Nephron progenitor cell (in vitro differentiated cells): Measurements from ENCODE around the gene ASTN2.
"Not testable (repeated sequence)": the region's sequence is repeated elsewhere in the genome, so short reads cannot be mapped to it uniquely, and the experiment has no call there.

ENCODE experiments used
- DNase-seq: peaks from one replicate; pipeline ENCODE4 v3.0.0; 2021
- H3K27ac Mint-ChIP-seq: 2 replicates; pipeline ENCODE4 v1.8.0; 2021; ENCODE audit warnings: mild to moderate bottlenecking, moderate library complexity, mixed read lengths
- H3K27me3 Mint-ChIP-seq: 2 replicates; pipeline ENCODE4 v1.8.0; 2021; ENCODE audit warnings: mild to moderate bottlenecking, low read depth, mixed read lengths; ENCODE audit not compliant: poor library complexity
- H3K36me3 Mint-ChIP-seq: 2 replicates; pipeline ENCODE4 v1.8.0; 2021; ENCODE audit warnings: low read depth, mixed read lengths
- H3K4me1 Mint-ChIP-seq: 2 replicates; pipeline ENCODE4 v1.8.0; 2021; ENCODE audit warnings: mixed read lengths
- H3K4me3 Mint-ChIP-seq: 2 replicates; pipeline ENCODE4 v1.8.0; 2021; ENCODE audit warnings: mild to moderate bottlenecking, moderate library complexity, mixed read lengths
- H3K9me3 Mint-ChIP-seq: 2 replicates; pipeline ENCODE4 v1.8.0; 2021; ENCODE audit warnings: mild to moderate bottlenecking, moderate library complexity, mixed read lengths
- CTCF ChIP-seq: fragments of 200-600 bp; sonication (generic); IDR thresholded peaks from 2 replicates; pipeline ENCODE4 v1.5.0; 2021; ENCODE audit warnings: antibody characterized with exemption

ASTN2 gene

GRCh38 chr9:116929621-116930020 lies 485.2 kb downstream of the ASTN2 start:
- TF ChIP-seq CTCF = no peak
- H3K4me3 Mint-ChIP-seq = no peak overlapping the region
- no peaks in the 10 kb centered on the region for H3K36me3 Mint-ChIP-seq
- H3K27me3 Mint-ChIP-seq = peaks cover 13% of the 10 kb centered on the region
- no peak overlapping the region for H3K27ac Mint-ChIP-seq
- H3K4me1 Mint-ChIP-seq = peaks cover 9% of the 10 kb centered on the region
- no peaks in the 10 kb centered on the region for H3K9me3 Mint-ChIP-seq
- no peak for DNase-seq

DNA sequence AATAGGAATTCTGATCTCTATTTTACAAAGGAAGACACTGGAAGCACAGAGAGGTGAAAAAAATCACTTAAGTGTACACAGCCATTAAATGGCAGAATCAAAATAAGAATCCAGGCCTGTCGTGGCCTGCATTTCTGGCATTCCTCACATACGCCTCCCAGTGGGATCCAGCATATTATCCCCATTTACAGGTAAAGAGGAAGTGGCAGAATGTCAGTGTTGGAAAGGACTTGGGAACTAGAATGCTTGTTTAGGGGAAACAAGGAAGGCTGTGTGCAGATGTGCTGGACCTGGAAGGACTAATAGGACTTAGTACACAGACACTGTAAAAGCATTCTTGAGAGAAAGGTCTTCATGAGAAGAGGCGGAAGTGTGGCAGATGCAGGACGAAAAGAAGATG lies 486.0 kb downstream of the ASTN2 start:
- H3K4me1 Mint-ChIP-seq = peaks cover 9% of the 10 kb centered on the region

GRCh38 chr9:116928289-116928688 lies 486.6 kb downstream of the ASTN2 start:
- no peak for TF ChIP-seq CTCF
- H3K27me3 Mint-ChIP-seq = peaks cover 17% of the 10 kb centered on the region
- no peak overlapping the region for H3K27ac Mint-ChIP-seq
- H3K4me1 Mint-ChIP-seq = peaks cover 7% of the 10 kb centered on the region
- no peak overlapping the region for H3K4me3 Mint-ChIP-seq
- no peaks in the 10 kb centered on the region for H3K36me3 Mint-ChIP-seq
- no peaks in the 10 kb centered on the region for H3K9me3 Mint-ChIP-seq
- DNase-seq = no peak

More for the DNA sequence above, 486.0 kb downstream of the ASTN2 start:
- Mint-ChIP-seq H3K27ac (no peak overlapping the region), H3K4me3 (no peak overlapping the region), H3K27me3 (peaks cover 13% of the 10 kb centered on the region), H3K36me3 (no peaks in the 10 kb centered on the region), H3K9me3 (no peaks in the 10 kb centered on the region)
- no peak for DNase-seq
- no peak for TF ChIP-seq CTCF

GRCh38 chr9:116927726-116928125 lies 487.1 kb downstream of the ASTN2 start:
- no peaks in the 10 kb centered on the region for H3K9me3 Mint-ChIP-seq
- TF ChIP-seq CTCF = no peak
- H3K4me1 Mint-ChIP-seq = peaks cover 5% of the 10 kb centered on the region
- DNase-seq = no peak
- H3K36me3 Mint-ChIP-seq = no peaks in the 10 kb centered on the region
- no peak overlapping the region for H3K27ac Mint-ChIP-seq
- no peak overlapping the region for H3K4me3 Mint-ChIP-seq
- H3K27me3 Mint-ChIP-seq = peaks cover 18% of the 10 kb centered on the region

- Mint-ChIP-seq H3K4me1 (no peaks in the 10 kb centered on the region), H3K4me3 (no peak overlapping the region), H3K27ac (no peak overlapping the region), H3K36me3 (no peaks in the 10 kb centered on the region), H3K9me3 (peaks cover 3% of the 10 kb centered on the region), H3K27me3 (peaks cover 17% of the 10 kb centered on the region)
- DNase-seq = no peak
- no peak for TF ChIP-seq CTCF
These were observed 489.7 kb downstream of the ASTN2 start for GRCh38 chr9:116925121-116925520.

DNA sequence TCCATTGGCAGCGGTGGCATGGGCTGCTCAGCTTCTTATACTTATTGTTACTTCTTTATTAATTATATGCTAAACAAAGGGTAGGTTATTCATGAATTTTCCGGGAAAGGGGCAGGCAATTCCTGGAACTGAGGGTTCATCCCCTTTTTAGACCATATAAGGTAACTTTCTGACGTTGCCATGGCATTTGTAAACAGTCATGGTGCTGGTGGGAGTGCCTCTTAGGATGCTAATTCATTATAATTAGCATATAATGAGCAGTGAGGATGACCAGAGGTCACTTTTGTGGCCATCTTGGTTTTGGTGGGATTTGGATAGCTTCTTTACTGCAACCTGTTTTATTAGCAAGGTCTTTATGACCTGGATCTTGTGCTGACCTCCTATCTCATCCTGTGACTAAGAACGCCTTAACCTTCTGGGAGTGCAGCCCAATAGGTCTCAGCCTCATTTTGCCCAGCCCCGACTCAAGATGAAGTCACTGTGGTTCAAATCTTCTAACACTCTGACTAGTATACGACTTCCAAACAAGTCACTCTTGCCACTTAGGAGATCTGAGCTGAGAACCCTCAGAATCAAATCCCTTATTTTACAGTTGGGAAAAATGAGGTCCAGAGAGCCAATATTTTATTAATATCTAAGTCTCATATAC lies 490.3 kb downstream of the ASTN2 start:
- TF ChIP-seq CTCF = no peak
- peaks cover 3% of the 10 kb centered on the region for H3K9me3 Mint-ChIP-seq
- peaks cover 13% of the 10 kb centered on the region for H3K27me3 Mint-ChIP-seq
- no peak overlapping the region for H3K27ac Mint-ChIP-seq
- H3K4me1 Mint-ChIP-seq = no peaks in the 10 kb centered on the region
- no peak for DNase-seq
- H3K4me3 Mint-ChIP-seq = no peak overlapping the region
- H3K36me3 Mint-ChIP-seq = no peaks in the 10 kb centered on the region

- not testable (repeated sequence) for H3K4me3 Mint-ChIP-seq
These were observed 496.9 kb downstream of the ASTN2 start for GRCh38 chr9:116917895-116918508.

More at GRCh38 chr9:116917895-116918508, 496.9 kb downstream of the ASTN2 start:
- H3K9me3 Mint-ChIP-seq, H3K4me1 Mint-ChIP-seq, H3K36me3 Mint-ChIP-seq, DNase-seq, H3K27ac Mint-ChIP-seq: not testable (repeated sequence)
- H3K27me3 Mint-ChIP-seq = peaks cover 11% of the 10 kb centered on the region
